SU-DHL-6 (cell line): ENCODE results near the gene ST6GAL2.

Source experiments
- CTCF ChIP-seq: fragments of 200-600 bp; sonication (generic); IDR thresholded peaks from one replicate; pipeline ENCODE4 v1.5.1; 2017; ENCODE audit warnings: antibody characterized with exemption, mild to moderate bottlenecking, low read length, moderate library complexity; ENCODE audit not compliant: insufficient read depth, poor library complexity, severe bottlenecking
- EZH2phosphoT487 ChIP-seq: fragments of 200-600 bp; sonication (generic), shearing (Covaris generic); conservative IDR thresholded peaks from 2 replicates; pipeline ENCODE4 v1.6.1; 2018; ENCODE audit warnings: mild to moderate bottlenecking, antibody characterized with exemption, low read length, moderate library complexity, mixed read lengths

GRCh38 chr2:106882673-106883072 is 3.3 kb downstream of the ST6GAL2 start:
- no peak for TF ChIP-seq CTCF
- TF ChIP-seq EZH2phosphoT487: no peak
